ENCODE results near the gene ADGRL2.

DNA sequence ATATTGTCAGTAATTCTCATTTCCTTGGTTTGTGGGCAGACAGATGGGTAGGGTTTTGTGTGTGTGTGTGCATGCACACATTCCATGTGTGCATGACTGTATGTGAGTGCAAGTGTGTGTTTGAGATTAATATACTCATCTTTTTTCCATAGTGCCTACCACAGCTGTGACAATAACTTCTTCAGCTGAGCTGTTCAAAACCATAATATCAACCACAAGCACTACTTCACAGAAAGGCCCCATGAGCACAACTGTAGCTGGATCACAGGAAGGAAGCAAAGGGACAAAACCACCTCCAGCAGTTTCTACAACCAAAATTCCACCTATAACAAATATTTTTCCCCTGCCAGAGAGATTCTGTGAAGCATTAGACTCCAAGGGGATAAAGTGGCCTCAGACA lies 149.3 kb downstream of the ADGRL2 start:
- TF ChIP-seq, protein P1, sequence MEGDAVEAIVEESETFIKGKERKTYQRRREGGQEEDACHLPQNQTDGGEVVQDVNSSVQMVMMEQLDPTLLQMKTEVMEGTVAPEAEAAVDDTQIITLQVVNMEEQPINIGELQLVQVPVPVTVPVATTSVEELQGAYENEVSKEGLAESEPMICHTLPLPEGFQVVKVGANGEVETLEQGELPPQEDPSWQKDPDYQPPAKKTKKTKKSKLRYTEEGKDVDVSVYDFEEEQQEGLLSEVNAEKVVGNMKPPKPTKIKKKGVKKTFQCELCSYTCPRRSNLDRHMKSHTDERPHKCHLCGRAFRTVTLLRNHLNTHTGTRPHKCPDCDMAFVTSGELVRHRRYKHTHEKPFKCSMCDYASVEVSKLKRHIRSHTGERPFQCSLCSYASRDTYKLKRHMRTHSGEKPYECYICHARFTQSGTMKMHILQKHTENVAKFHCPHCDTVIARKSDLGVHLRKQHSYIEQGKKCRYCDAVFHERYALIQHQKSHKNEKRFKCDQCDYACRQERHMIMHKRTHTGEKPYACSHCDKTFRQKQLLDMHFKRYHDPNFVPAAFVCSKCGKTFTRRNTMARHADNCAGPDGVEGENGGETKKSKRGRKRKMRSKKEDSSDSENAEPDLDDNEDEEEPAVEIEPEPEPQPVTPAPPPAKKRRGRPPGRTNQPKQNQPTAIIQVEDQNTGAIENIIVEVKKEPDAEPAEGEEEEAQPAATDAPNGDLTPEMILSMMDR (conservative IDR thresholded peaks at IDR 0.05; ENCODE audit: low read depth, low read length): no peak
- TF ChIP-seq CHD1 (IDR thresholded peaks at IDR 0.05; ENCODE audit: low read depth, low read length): no peak
- TF ChIP-seq MAFK (IDR thresholded peaks at IDR 0.05; ENCODE audit: low read depth, low read length): no peak
- TF ChIP-seq POLR2A (IDR thresholded peaks at IDR 0.05; ENCODE audit: low read depth, low read length): no peak
- TF ChIP-seq BHLHE40 (IDR thresholded peaks at IDR 0.05; ENCODE audit: low read depth, low read length): no peak
- no peak for TF ChIP-seq RAD21 (IDR thresholded peaks at IDR 0.05; ENCODE audit: low read length)

Data from IMR-90 (cell line).